ENCODE data around the gene SCYGR1. TPM values are rescaled to one million over a fixed set of nuclear protein-coding genes. Genes with fewer than 3 reads are reported as not detected.
"Not testable (repeated sequence)": the region's sequence is repeated elsewhere in the genome, so short reads cannot be mapped to it uniquely, and the experiment has no call there.

The SCYGR1 gene
- total RNA-seq, 1 donor from 2014 or later = not detected

- intact Hi-C loops (cut with micrococcal nuclease) = loop anchor here (10.0 kb wide), 1 partner anchor 460 kb away; no protein-coding TSS in a partner anchor
Observed at GRCh38 chr2:227404585-227405271, 17.0 kb upstream of the SCYGR1 start.

- intact Hi-C loops (cut with micrococcal nuclease) = loop anchor here (10.0 kb wide), 1 partner anchor 462 kb away; no protein-coding TSS in a partner anchor
Observed at GRCh38 chr2:227402959-227403358, 15.2 kb upstream of the SCYGR1 start.

- intact Hi-C loops (cut with micrococcal nuclease) = loop anchor here (10.0 kb wide), 1 partner anchor 462 kb away; no protein-coding TSS in a partner anchor
Observed at GRCh38 chr2:227402321-227402720, 14.6 kb upstream of the SCYGR1 start.

- intact Hi-C loops (cut with micrococcal nuclease) = loop anchor here (10.0 kb wide), 1 partner anchor 463 kb away; no protein-coding TSS in a partner anchor
Observed at GRCh38 chr2:227401550-227401949, 13.8 kb upstream of the SCYGR1 start.

- intact Hi-C loops (cut with micrococcal nuclease) = no loop called here
Observed at GRCh38 chr2:227398684-227399670, 11.2 kb upstream of the SCYGR1 start.

GRCh38 chr2:227397562-227397961 is 9.8 kb upstream of the SCYGR1 start:
- intact Hi-C loops (cut with micrococcal nuclease) = no loop called here

- intact Hi-C loops (cut with micrococcal nuclease) = no loop called here
Observed at GRCh38 chr2:227395556-227395955, 7.8 kb upstream of the SCYGR1 start.

GRCh38 chr2:227394401-227394800 is 6.7 kb upstream of the SCYGR1 start:
- intact Hi-C loops (cut with micrococcal nuclease) = no loop called here

- intact Hi-C loops (cut with micrococcal nuclease) = no loop called here
Observed at GRCh38 chr2:227390468-227391256, 2.9 kb upstream of the SCYGR1 start.

GRCh38 chr2:227389661-227390060 is 1.9 kb upstream of the SCYGR1 start:
- intact Hi-C loops (cut with micrococcal nuclease) = no loop called here

GRCh38 chr2:227389231-227389630 is 1.5 kb upstream of the SCYGR1 start:
- intact Hi-C loops (cut with micrococcal nuclease) = no loop called here

GRCh38 chr2:227388537-227389011 is 825 bp upstream of the SCYGR1 start:
- intact Hi-C loops (cut with micrococcal nuclease) = no loop called here

- intact Hi-C loops (cut with micrococcal nuclease) = no loop called here
Observed at GRCh38 chr2:227386630-227387029, 1.1 kb downstream of the SCYGR1 start.

- intact Hi-C loops (cut with micrococcal nuclease) = no loop called here
Observed at GRCh38 chr2:227383686-227384085, 4.1 kb downstream of the SCYGR1 start.

- intact Hi-C loops (cut with micrococcal nuclease) = not testable (repeated sequence)
Observed at GRCh38 chr2:227382241-227382835, 5.4 kb downstream of the SCYGR1 start.

GRCh38 chr2:227379095-227379494 is 8.7 kb downstream of the SCYGR1 start, which contains the start of gene TM4SF20:
Gene TM4SF20, minus strand, starts transcription at chr2:227379306. Its CDS starts 38 bp downstream, at chr2:227379268.
- intact Hi-C loops (cut with micrococcal nuclease) = no loop called here

GRCh38 chr2:227378371-227378782 is 9.4 kb downstream of the SCYGR1 start:
- intact Hi-C loops (cut with micrococcal nuclease) = no loop called here

- intact Hi-C loops (cut with micrococcal nuclease) = no loop called here
Observed at GRCh38 chr2:227377467-227378351, 10.0 kb downstream of the SCYGR1 start.

GRCh38 chr2:227376656-227377396 is 10.9 kb downstream of the SCYGR1 start:
- intact Hi-C loops (cut with micrococcal nuclease) = no loop called here
